ENCODE data around the gene ACACB. TPM values are rescaled to one million over a fixed set of nuclear protein-coding genes. Genes with fewer than 3 reads are reported as not detected.

The ACACB gene
- total and polyA plus RNA-seq, 2 donors from 2014 or later = 13.8 to 56.8 TPM

DNA sequence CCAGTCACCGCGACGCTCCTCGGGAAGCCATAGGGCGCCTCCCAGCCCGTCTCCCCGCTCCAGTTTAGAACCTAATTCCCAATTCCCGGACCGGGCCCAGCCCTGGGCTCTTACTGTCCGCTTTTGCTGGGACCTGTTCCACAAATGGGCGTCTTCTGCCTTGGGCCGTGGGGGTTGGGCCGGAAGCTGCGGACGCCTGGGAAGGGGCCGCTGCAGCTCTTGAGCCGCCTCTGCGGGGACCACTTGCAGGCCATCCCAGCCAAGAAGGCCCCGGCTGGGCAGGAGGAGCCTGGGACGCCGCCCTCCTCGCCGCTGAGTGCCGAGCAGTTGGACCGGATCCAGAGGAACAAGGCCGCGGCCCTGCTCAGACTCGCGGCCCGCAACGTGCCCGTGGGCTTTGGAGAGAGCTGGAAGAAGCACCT is 18.2 kb upstream of the ACACB start:
- H3K4me1 ChIP-seq (ENCODE audit: control insufficient read depth in 2 of 3, insufficient read depth in 2 of 3, low read depth in 1 of 3, low read length in 3 of 3) = peaks cover 3 to 14% (median 13%) of the 10 kb centered on the region in 3 donors
- H3K36me3 ChIP-seq (ENCODE audit: control insufficient read depth in 2 of 3, insufficient read depth in 3 of 3, low read length in 3 of 3) = peaks cover under 1 to 22% (median 1%) of the 10 kb centered on the region in 3 donors
- H3K4me3 ChIP-seq (ENCODE audit: low read length in 3 of 3) = peak overlapping the region; percentile 75 to 91 (median 80)
- H3K9ac ChIP-seq (ENCODE audit: low read length in 3 of 3) = peak overlapping the region; percentile 66 to 80 (median 68)
- TF ChIP-seq, protein P1, sequence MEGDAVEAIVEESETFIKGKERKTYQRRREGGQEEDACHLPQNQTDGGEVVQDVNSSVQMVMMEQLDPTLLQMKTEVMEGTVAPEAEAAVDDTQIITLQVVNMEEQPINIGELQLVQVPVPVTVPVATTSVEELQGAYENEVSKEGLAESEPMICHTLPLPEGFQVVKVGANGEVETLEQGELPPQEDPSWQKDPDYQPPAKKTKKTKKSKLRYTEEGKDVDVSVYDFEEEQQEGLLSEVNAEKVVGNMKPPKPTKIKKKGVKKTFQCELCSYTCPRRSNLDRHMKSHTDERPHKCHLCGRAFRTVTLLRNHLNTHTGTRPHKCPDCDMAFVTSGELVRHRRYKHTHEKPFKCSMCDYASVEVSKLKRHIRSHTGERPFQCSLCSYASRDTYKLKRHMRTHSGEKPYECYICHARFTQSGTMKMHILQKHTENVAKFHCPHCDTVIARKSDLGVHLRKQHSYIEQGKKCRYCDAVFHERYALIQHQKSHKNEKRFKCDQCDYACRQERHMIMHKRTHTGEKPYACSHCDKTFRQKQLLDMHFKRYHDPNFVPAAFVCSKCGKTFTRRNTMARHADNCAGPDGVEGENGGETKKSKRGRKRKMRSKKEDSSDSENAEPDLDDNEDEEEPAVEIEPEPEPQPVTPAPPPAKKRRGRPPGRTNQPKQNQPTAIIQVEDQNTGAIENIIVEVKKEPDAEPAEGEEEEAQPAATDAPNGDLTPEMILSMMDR (IDR thresholded peaks at IDR 0.05; ENCODE audit: borderline replicate concordance, extremely low read depth, insufficient read depth) = no peak
- H3K27ac ChIP-seq (ENCODE audit: low read depth in 2 of 2, low read length in 2 of 2) = peak overlapping the region; percentile 80 to 82
- DNase-seq (peak in 1 of 5 donors; percentile 93), FAIRE-seq (no peak)
- intact Hi-C loops (cut with DNase I) = no loop called here
- no peaks in the 10 kb centered on the region for H3K27me3 ChIP-seq (ENCODE audit: control insufficient read depth, insufficient read depth, low read length)
- H3K9me3 ChIP-seq (ENCODE audit: control insufficient read depth in 2 of 3, insufficient read depth in 1 of 3, low read length in 3 of 3) = no peaks in the 10 kb centered on the region

GRCh38 chr12:109098651-109099050 is 17.7 kb upstream of the ACACB start:
- peak overlapping the region; percentile 80 to 82 for H3K27ac ChIP-seq (ENCODE audit: low read depth in 2 of 2, low read length in 2 of 2)
- H3K9ac ChIP-seq (ENCODE audit: low read length in 3 of 3) = peak overlapping the region; percentile 66 to 80 (median 68)
- peak in 1 of 5 donors; percentile 37 for DNase-seq
- TF ChIP-seq, protein P1 (IDR thresholded peaks at IDR 0.05; ENCODE audit: borderline replicate concordance, extremely low read depth, insufficient read depth) = no peak
- intact Hi-C loops (cut with DNase I) = no loop called here
- H3K9me3 ChIP-seq (ENCODE audit: control insufficient read depth in 2 of 3, insufficient read depth in 1 of 3, low read length in 3 of 3) = no peaks in the 10 kb centered on the region
- H3K27me3 ChIP-seq (ENCODE audit: control insufficient read depth, insufficient read depth, low read length) = no peaks in the 10 kb centered on the region
- peaks cover 2 to 26% (median 4%) of the 10 kb centered on the region in 3 donors for H3K36me3 ChIP-seq (ENCODE audit: control insufficient read depth in 2 of 3, insufficient read depth in 3 of 3, low read length in 3 of 3)
- FAIRE-seq = no peak
- peaks cover 3 to 14% (median 9%) of the 10 kb centered on the region in 3 donors for H3K4me1 ChIP-seq (ENCODE audit: control insufficient read depth in 2 of 3, insufficient read depth in 2 of 3, low read depth in 1 of 3, low read length in 3 of 3)
- peak overlapping the region; percentile 75 to 91 (median 80) for H3K4me3 ChIP-seq (ENCODE audit: low read length in 3 of 3)

DNA sequence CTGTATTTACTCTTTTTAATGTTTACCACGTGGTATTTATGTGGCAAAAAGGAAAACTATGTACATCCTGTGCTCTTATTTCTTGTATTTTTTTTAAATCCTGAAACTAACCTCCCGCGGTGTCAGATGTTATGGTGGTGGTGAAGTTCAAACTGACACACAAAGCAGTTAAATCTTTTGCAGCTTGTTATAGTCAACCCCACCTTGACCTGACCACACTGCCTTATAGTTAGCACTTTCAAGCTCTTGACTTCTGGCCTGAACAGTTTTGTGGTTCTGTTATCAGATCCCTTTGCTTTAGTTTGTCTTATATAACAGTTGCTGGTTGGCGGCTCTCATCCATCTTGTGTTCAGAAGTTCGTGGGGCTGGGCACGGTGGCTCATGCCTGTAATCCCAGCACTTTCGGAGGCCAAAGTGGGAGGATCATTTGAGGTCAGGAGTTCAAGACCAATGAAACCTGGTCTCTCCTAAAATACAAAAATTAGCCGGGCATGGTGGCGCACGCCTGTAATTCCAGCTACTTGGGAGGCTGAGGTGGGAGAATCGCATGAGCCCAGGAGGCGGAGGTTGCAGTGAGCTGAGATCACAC is 16.9 kb upstream of the ACACB start:
- TF ChIP-seq, protein P1 (IDR thresholded peaks at IDR 0.05; ENCODE audit: borderline replicate concordance, extremely low read depth, insufficient read depth) = no peak
- peak overlapping the region in 1 of 3 donors; percentile 68 for H3K9ac ChIP-seq (ENCODE audit: low read length in 3 of 3)
- H3K9me3 ChIP-seq (ENCODE audit: control insufficient read depth in 2 of 3, insufficient read depth in 1 of 3, low read length in 3 of 3) = no peaks in the 10 kb centered on the region
- H3K4me1 ChIP-seq (ENCODE audit: control insufficient read depth in 2 of 3, insufficient read depth in 2 of 3, low read depth in 1 of 3, low read length in 3 of 3) = peaks cover 3 to 14% (median 9%) of the 10 kb centered on the region in 3 donors
- no peak for FAIRE-seq
- H3K4me3 ChIP-seq (ENCODE audit: low read length in 3 of 3) = peak overlapping the region; percentile 17 to 91 (median 75)
- peak in 1 of 5 donors; percentile 52 for DNase-seq
- intact Hi-C loops (cut with DNase I) = no loop called here
- peaks cover 5 to 32% (median 10%) of the 10 kb centered on the region in 3 donors for H3K36me3 ChIP-seq (ENCODE audit: control insufficient read depth in 2 of 3, insufficient read depth in 3 of 3, low read length in 3 of 3)
- H3K27me3 ChIP-seq (ENCODE audit: control insufficient read depth, insufficient read depth, low read length) = no peaks in the 10 kb centered on the region
- no peak overlapping the region for H3K27ac ChIP-seq (ENCODE audit: low read depth in 2 of 2, low read length in 2 of 2)
